ENCODE data around the gene BRIP1.
A peak's percentile ranks its signal among the peaks of the same experiment; 100 is the strongest.

The BRIP1 gene

DNA sequence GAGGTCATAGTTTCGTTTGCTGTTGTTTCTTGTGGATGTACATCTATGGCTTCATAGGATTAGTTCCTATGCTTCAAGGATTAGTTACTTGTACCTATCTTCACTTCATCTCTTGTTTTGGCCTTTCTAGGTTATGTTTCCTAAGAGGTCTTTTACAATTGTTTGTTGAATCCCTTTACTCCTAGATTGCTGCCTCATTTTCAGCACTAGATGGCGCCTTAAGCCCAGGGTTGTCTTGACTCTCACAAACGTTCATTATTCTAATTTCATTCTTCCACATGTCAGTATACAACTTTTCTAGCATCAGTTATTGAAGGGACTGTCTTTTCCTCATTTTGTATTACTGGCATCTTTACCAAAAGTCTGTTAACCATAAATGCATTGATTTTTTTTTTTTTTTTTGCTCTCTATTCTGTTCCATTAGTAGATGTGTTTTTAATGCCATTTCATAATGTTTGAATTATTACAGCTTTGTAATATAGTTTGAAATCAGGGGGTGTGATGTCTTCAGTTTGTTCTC, 227.4 kb downstream of the BRIP1 start:
- Mint-ChIP-seq H3K27ac (no peak overlapping the region), H3K4me3 (no peak overlapping the region), H3K36me3 (ENCODE audit: low read depth) (no peaks in the 10 kb centered on the region), H3K9me3 (peaks cover 35% of the 10 kb centered on the region), H3K4me1 (no peaks in the 10 kb centered on the region), H3K27me3 (ENCODE audit: low read depth, poor library complexity) (peaks cover 11% of the 10 kb centered on the region)
- peak; percentile 27 for DNase-seq
- TF ChIP-seq CTCF (IDR thresholded peaks at IDR 0.05): peak; percentile 59

DNA sequence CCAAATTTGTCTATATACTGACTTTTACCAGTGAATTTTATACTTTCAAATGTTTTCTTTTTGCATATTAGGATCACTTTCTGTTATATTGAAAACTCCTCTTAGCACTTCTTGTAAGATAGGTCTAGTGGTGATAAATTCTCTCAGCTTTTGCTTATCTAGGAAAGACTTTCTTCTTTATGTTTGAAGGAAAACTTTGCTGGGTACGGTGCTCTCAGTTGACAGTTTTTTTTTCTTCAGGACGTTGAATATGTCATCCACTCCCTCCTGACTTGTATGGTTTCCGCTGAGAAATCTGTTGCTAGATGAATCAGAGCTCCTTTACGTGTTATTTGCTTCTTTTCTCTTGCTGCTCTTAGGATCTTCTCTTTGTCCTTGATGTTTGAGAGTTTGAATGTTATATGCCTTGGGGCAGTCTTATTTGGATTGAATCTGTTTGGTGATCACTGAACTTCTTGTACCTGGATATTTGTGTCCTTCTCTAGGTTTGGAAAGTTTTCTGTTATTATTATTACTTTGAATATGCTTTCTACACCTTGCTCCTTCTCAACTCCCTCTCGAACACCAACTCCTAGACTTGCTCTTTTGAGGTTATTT, 228.3 kb downstream of the BRIP1 start:
- H3K36me3 Mint-ChIP-seq (ENCODE audit: low read depth): no peaks in the 10 kb centered on the region
- H3K9me3 Mint-ChIP-seq: peaks cover 32% of the 10 kb centered on the region
- peaks cover 15% of the 10 kb centered on the region for H3K27me3 Mint-ChIP-seq (ENCODE audit: low read depth, poor library complexity)
- no peak overlapping the region for H3K4me3 Mint-ChIP-seq
- H3K27ac Mint-ChIP-seq: no peak overlapping the region
- no peak for TF ChIP-seq CTCF (IDR thresholded peaks at IDR 0.05)
- H3K4me1 Mint-ChIP-seq: no peaks in the 10 kb centered on the region
- no peak for DNase-seq

DNA sequence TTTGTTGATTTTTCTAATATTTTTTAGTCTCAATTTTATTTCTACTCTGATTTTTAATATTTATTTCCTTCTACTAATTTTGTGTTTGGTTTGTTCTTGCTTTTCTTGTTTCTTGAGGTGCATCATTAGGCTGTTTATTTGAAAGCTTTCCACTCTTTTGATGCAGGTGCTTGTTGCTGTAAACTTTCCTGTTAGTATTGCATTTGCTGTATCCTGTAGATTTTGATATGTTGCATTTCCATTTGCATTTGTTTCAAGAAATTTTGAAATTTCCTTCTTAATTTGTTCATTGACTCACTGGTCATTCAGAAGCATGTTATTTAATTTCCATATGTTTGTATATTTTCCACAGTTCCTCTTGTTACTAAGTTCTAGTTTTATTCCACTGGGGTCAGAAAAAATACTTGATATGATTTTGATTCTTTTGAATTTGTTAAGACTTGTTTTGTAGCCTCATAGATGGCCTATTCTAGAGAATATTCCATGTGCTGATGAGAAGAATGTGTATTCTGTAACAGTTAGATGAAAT, 229.3 kb downstream of the BRIP1 start:
- TF ChIP-seq CTCF (IDR thresholded peaks at IDR 0.05): no peak
- Mint-ChIP-seq H3K4me3 (no peak overlapping the region), H3K36me3 (ENCODE audit: low read depth) (no peaks in the 10 kb centered on the region), H3K4me1 (no peaks in the 10 kb centered on the region), H3K27ac (no peak overlapping the region), H3K9me3 (peaks cover 27% of the 10 kb centered on the region), H3K27me3 (ENCODE audit: low read depth, poor library complexity) (peaks cover 15% of the 10 kb centered on the region)
- DNase-seq: no peak

DNA sequence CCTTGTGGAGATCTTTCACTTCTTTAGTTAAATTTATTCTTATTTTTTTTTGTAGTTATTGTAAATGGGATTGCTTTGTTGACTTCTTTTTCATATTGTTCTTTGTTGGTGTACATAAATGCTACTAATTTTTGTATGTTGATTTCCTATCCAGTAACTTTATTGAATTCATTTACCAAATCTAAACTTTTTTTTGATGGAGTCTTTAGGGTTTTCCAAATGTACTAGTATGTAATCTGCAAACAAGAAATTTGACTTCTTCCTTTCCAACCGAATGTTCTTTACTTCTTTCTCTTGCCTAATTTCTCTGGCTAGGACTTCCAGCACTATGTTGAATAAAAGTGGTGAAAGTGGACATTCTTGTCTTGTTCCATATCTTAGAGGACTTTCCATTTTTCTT, 230.5 kb downstream of the BRIP1 start:
- TF ChIP-seq CTCF (IDR thresholded peaks at IDR 0.05): no peak
- no peak for DNase-seq
- H3K9me3 Mint-ChIP-seq: peaks cover 27% of the 10 kb centered on the region
- no peak overlapping the region for H3K27ac Mint-ChIP-seq
- no peaks in the 10 kb centered on the region for H3K4me1 Mint-ChIP-seq
- no peaks in the 10 kb centered on the region for H3K36me3 Mint-ChIP-seq (ENCODE audit: low read depth)
- H3K4me3 Mint-ChIP-seq: no peak overlapping the region
- H3K27me3 Mint-ChIP-seq (ENCODE audit: low read depth, poor library complexity): peaks cover 15% of the 10 kb centered on the region

GRCh38 chr17:61631800-61632199, 231.5 kb downstream of the BRIP1 start:
- Mint-ChIP-seq H3K27ac (no peak overlapping the region), H3K27me3 (ENCODE audit: low read depth, poor library complexity) (peaks cover 12% of the 10 kb centered on the region), H3K4me3 (no peak overlapping the region), H3K9me3 (peaks cover 27% of the 10 kb centered on the region), H3K36me3 (ENCODE audit: low read depth) (no peaks in the 10 kb centered on the region), H3K4me1 (no peaks in the 10 kb centered on the region)
- no peak for DNase-seq
- no peak for TF ChIP-seq CTCF (IDR thresholded peaks at IDR 0.05)

All from nephron progenitor cell (in vitro differentiated cells).